Measurements from ENCODE around the gene TNFAIP6. TPM values are rescaled to one million over a fixed set of nuclear protein-coding genes. Genes with fewer than 3 reads are reported as not detected.

TNFAIP6 gene
- total RNA-seq, 4 donors from 2014 or later: 3.4 to 18.6 (median 12.4) TPM

GRCh38 chr2:151347294-151347693 is 10.1 kb upstream of the TNFAIP6 start:
- no peak for TF ChIP-seq CTCF (IDR thresholded peaks at IDR 0.05)
- no peak for DNase-seq (ENCODE audit: low spot score)
- no peak for ATAC-seq (ENCODE audit: low FRiP score)

- no peak for TF ChIP-seq CTCF (IDR thresholded peaks at IDR 0.05)
- DNase-seq (ENCODE audit: low spot score): no peak
- no peak for ATAC-seq (ENCODE audit: low FRiP score)
These were observed 9.5 kb upstream of the TNFAIP6 start for GRCh38 chr2:151347906-151348305.

GRCh38 chr2:151350579-151351195 is 6.7 kb upstream of the TNFAIP6 start:
- no peak for TF ChIP-seq CTCF (IDR thresholded peaks at IDR 0.05)
- no peak for DNase-seq (ENCODE audit: low spot score)

GRCh38 chr2:151353995-151354394 is 3.4 kb upstream of the TNFAIP6 start:
- ATAC-seq (ENCODE audit: low FRiP score) (no peak), DNase-seq (ENCODE audit: low spot score) (no peak)
- TF ChIP-seq CTCF (IDR thresholded peaks at IDR 0.05): no peak

More at GRCh38 chr2:151350579-151351195, 6.7 kb upstream of the TNFAIP6 start:
- no peak for ATAC-seq (ENCODE audit: low FRiP score)

- no peak for TF ChIP-seq CTCF (IDR thresholded peaks at IDR 0.05)
- ATAC-seq (ENCODE audit: low FRiP score) (no peak), DNase-seq (ENCODE audit: low spot score) (no peak)
These were observed 2.6 kb upstream of the TNFAIP6 start for GRCh38 chr2:151354807-151355206.

GRCh38 chr2:151358166-151358970 is 976 bp downstream of the TNFAIP6 start:
- ATAC-seq (ENCODE audit: low FRiP score) (no peak), DNase-seq (ENCODE audit: low spot score) (no peak)
- no peak for TF ChIP-seq CTCF (IDR thresholded peaks at IDR 0.05)

All from omental fat pad (tissue), 4 donors.